Right lobe of liver (tissue), 6 donors: ENCODE results near the gene RPS23. TPM values are rescaled to one million over a fixed set of nuclear protein-coding genes. Genes with fewer than 3 reads are reported as not detected.

Experiments
- ATAC-seq, 4 donors: fragments of 200-7000 bp; cut with Tn5 transposase; one replicate each; pipeline ENCODE4 v1.9.1; 2020; ENCODE audit warnings: mild to moderate bottlenecking in 4 of 4, moderate library complexity in 4 of 4
- DNase-seq, 3 donors: peaks; one replicate each; pipeline ENCODE4 v3.0.0-alpha.2; 2020
- H3K27ac ChIP-seq, 3 donors: fragments of 200-600 bp; one replicate each; pipeline ENCODE4 v1.8.0; 2022
- H3K27me3 ChIP-seq, 2 donors: fragments of 200-600 bp; one replicate each; pipeline ENCODE4 v1.8.0; 2022
- H3K36me3 ChIP-seq, 4 donors: fragments of 200-600 bp; sonication (generic) in 1 of 4; one replicate each; pipeline versions ENCODE4 v1.5.1 to v1.8.0; 2017 to 2022; ENCODE audit warnings: control low read depth in 1 of 4
- H3K4me1 ChIP-seq, 4 donors: fragments of 200-600 bp; sonication (generic) in 1 of 4; one replicate each; pipeline versions ENCODE4 v1.5.1 to v1.8.0; 2017 to 2022; ENCODE audit warnings: control low read depth in 1 of 4
- H3K4me3 ChIP-seq, 3 donors: fragments of 200-600 bp; one replicate each; pipeline ENCODE4 v1.8.0; 2022
- H3K9me3 ChIP-seq, 4 donors: fragments of 200-600 bp; sonication (generic) in 1 of 4; one replicate each; pipeline versions ENCODE4 v1.5.1 to v1.8.0; 2017 to 2022; ENCODE audit warnings: control low read depth in 1 of 4
- CTCF ChIP-seq, 4 donors: fragments of 200-600 bp in 3 of 4; fragments of 450-650 bp in 1 of 4; IDR thresholded peaks; one replicate each; pipeline versions ENCODE4 v1.5.1 to v1.8.0; 2016 to 2022; ENCODE audit warnings: antibody characterized with exemption in 4 of 4, mild to moderate bottlenecking in 2 of 4
- POLR2A ChIP-seq: fragments of 450-650 bp; IDR thresholded peaks from one replicate; pipeline ENCODE4 v1.6.1; 2017; ENCODE audit warnings: antibody characterized with exemption, mild to moderate bottlenecking
- WGBS: methylation state at CpG from one replicate; pipeline ENCODE4 v1.1.6; 2018; ENCODE audit warnings: low coverage, low lambda C conversion rate; ENCODE audit not compliant: insufficient coverage; ENCODE audit errors: missing lambda C conversion rate; 5-methylcytosine and 5-hydroxymethylcytosine counted together
- intact Hi-C, 2 donors: fragments of 100-400 bp; cut with DNase I; formaldehyde crosslinking; loops; one replicate each; pipeline versions ENCODE4 v1.11.2 to v1.14.1; 2022
- small RNA-seq, 2 experiments: library from RNA; depleted of rRNA; stranded (forward); fragments of <200 nt; gene quantifications; one replicate each; pipeline ENCODE3, GENCODE V24; 2016
- total RNA-seq, 6 experiments: library from RNA; depleted of rRNA in 2 of 6; stranded (reverse); fragments of >200 nt in 2 of 6; fragmentation: NEBNext Ultra II Directional in 3 of 6; extraction: Animal tissue kit (Norgen Biotek cat#: 25700) in 3 of 6; gene quantifications; one replicate each; pipeline versions ENCODE4 v1.1.0 to v1.2.4, GENCODE V29; 2016 to 2023
- donor health status: DM: no; HTN: yes; CAD: no.
- donor health status: DM: no; HTN: no; CAD: no.
- donor health status: DM: no; HTN: no; CAD: no.
- donor health status: DM: no; HTN: yes; CAD: no.
- donor health status: DM: no; HTN: yes; CAD: no.

The RPS23 gene
- total RNA-seq, 6 experiments from 2014 or later, result 529 to 716 (median 601) TPM

- no peaks in the 10 kb centered on the region for H3K36me3 ChIP-seq
- no peaks in the 10 kb centered on the region for H3K4me1 ChIP-seq
- peak in 2 of 3 donors; percentile 30 to 68 for DNase-seq
- 27% methylated on average over 5 of the region's 7 CpGs for WGBS
- H3K4me3 ChIP-seq, result no peak overlapping the region
- peak; percentile 96 to 99 (median 98) for ATAC-seq
- H3K9me3 ChIP-seq, result no peaks in the 10 kb centered on the region
- H3K27me3 ChIP-seq, result no peaks in the 10 kb centered on the region
- TF ChIP-seq CTCF (IDR thresholded peaks at IDR 0.05) (peak; percentile 72 to 85 (median 81)), POLR2A (no peak)
- intact Hi-C loops, result no loop called here
- no peak overlapping the region for H3K27ac ChIP-seq
Observed at GRCh38 chr5:82225525-82226172, 52.5 kb downstream of the RPS23 start.

Small RNAs within 50 kb of the gene (small RNA-seq; reads per million reads assigned to genes)
- 0 reads per million in 2 experiments for gene AC010598.1
